ENCODE data around the gene LKAAEAR1.
A peak's percentile ranks its signal among the peaks of the same experiment; 100 is the strongest.
"Not testable (repeated sequence)": the region's sequence is repeated elsewhere in the genome, so short reads cannot be mapped to it uniquely, and the experiment has no call there.

Gene LKAAEAR1

GRCh38 chr20:64091340-64091739 is 7.1 kb upstream of the LKAAEAR1 start:
- no peak overlapping the region for H3K4me3 ChIP-seq (ENCODE audit: low read length)
- no peaks in the 10 kb centered on the region for H3K27me3 ChIP-seq (ENCODE audit: control insufficient read depth, insufficient read depth, low read length)
- no peak overlapping the region for H3K27ac ChIP-seq (ENCODE audit: low read length)
- no peaks in the 10 kb centered on the region for H3K4me1 ChIP-seq (ENCODE audit: control insufficient read depth, low read depth, low read length)
- H3K9ac ChIP-seq (ENCODE audit: low read length) = no peak overlapping the region
- H3K9me3 ChIP-seq (ENCODE audit: control insufficient read depth, low read depth, low read length) = no peaks in the 10 kb centered on the region
- no peaks in the 10 kb centered on the region for H3K36me3 ChIP-seq (ENCODE audit: control insufficient read depth, low read depth, low read length)

- H3K9me3 ChIP-seq (ENCODE audit: control insufficient read depth, low read depth, low read length) = no peaks in the 10 kb centered on the region
- no peaks in the 10 kb centered on the region for H3K4me1 ChIP-seq (ENCODE audit: control insufficient read depth, low read depth, low read length)
- no peak overlapping the region for H3K4me3 ChIP-seq (ENCODE audit: low read length)
- no peaks in the 10 kb centered on the region for H3K36me3 ChIP-seq (ENCODE audit: control insufficient read depth, low read depth, low read length)
- no peak overlapping the region for H3K27ac ChIP-seq (ENCODE audit: low read length)
- no peak overlapping the region for H3K9ac ChIP-seq (ENCODE audit: low read length)
- H3K27me3 ChIP-seq (ENCODE audit: control insufficient read depth, insufficient read depth, low read length) = peaks cover 10% of the 10 kb centered on the region
Measured at GRCh38 chr20:64090165-64090564, 6.0 kb upstream of the LKAAEAR1 start.

GRCh38 chr20:64088586-64088985 is 4.4 kb upstream of the LKAAEAR1 start:
- not testable (repeated sequence) for H3K27ac ChIP-seq (ENCODE audit: low read length); H3K4me1 ChIP-seq (ENCODE audit: control insufficient read depth, low read depth, low read length); H3K36me3 ChIP-seq (ENCODE audit: control insufficient read depth, low read depth, low read length); H3K9ac ChIP-seq (ENCODE audit: low read length); H3K9me3 ChIP-seq (ENCODE audit: control insufficient read depth, low read depth, low read length); H3K4me3 ChIP-seq (ENCODE audit: low read length)
- peaks cover 25% of the 10 kb centered on the region for H3K27me3 ChIP-seq (ENCODE audit: control insufficient read depth, insufficient read depth, low read length)

GRCh38 chr20:64087226-64087825 is 3.1 kb upstream of the LKAAEAR1 start:
- not testable (repeated sequence) for H3K4me1 ChIP-seq (ENCODE audit: control insufficient read depth, low read depth, low read length); H3K4me3 ChIP-seq (ENCODE audit: low read length); H3K36me3 ChIP-seq (ENCODE audit: control insufficient read depth, low read depth, low read length); H3K27ac ChIP-seq (ENCODE audit: low read length); H3K9ac ChIP-seq (ENCODE audit: low read length); H3K9me3 ChIP-seq (ENCODE audit: control insufficient read depth, low read depth, low read length)
- peaks cover 36% of the 10 kb centered on the region for H3K27me3 ChIP-seq (ENCODE audit: control insufficient read depth, insufficient read depth, low read length)

GRCh38 chr20:64086801-64087200 is 2.6 kb upstream of the LKAAEAR1 start:
- H3K27me3 ChIP-seq (ENCODE audit: control insufficient read depth, insufficient read depth, low read length) = peaks cover 41% of the 10 kb centered on the region
- no peak overlapping the region for H3K27ac ChIP-seq (ENCODE audit: low read length)
- no peak overlapping the region for H3K4me3 ChIP-seq (ENCODE audit: low read length)
- no peaks in the 10 kb centered on the region for H3K9me3 ChIP-seq (ENCODE audit: control insufficient read depth, low read depth, low read length)
- H3K4me1 ChIP-seq (ENCODE audit: control insufficient read depth, low read depth, low read length) = peaks cover 7% of the 10 kb centered on the region
- H3K9ac ChIP-seq (ENCODE audit: low read length) = no peak overlapping the region
- H3K36me3 ChIP-seq (ENCODE audit: control insufficient read depth, low read depth, low read length) = no peaks in the 10 kb centered on the region

GRCh38 chr20:64084685-64085152 is 521 bp upstream of the LKAAEAR1 start:
- H3K27ac ChIP-seq (ENCODE audit: low read length) = no peak overlapping the region
- no peaks in the 10 kb centered on the region for H3K36me3 ChIP-seq (ENCODE audit: control insufficient read depth, low read depth, low read length)
- H3K9me3 ChIP-seq (ENCODE audit: control insufficient read depth, low read depth, low read length) = no peaks in the 10 kb centered on the region
- peaks cover 60% of the 10 kb centered on the region for H3K27me3 ChIP-seq (ENCODE audit: control insufficient read depth, insufficient read depth, low read length)
- H3K4me3 ChIP-seq (ENCODE audit: low read length) = peak overlapping the region; percentile 51
- peaks cover 7% of the 10 kb centered on the region for H3K4me1 ChIP-seq (ENCODE audit: control insufficient read depth, low read depth, low read length)
- peak overlapping the region; percentile 39 for H3K9ac ChIP-seq (ENCODE audit: low read length)

- Histone ChIP-seq H3K27ac (ENCODE audit: low read length) (no peak overlapping the region), H3K4me1 (ENCODE audit: control insufficient read depth, low read depth, low read length) (peaks cover 13% of the 10 kb centered on the region), H3K9ac (ENCODE audit: low read length) (no peak overlapping the region)
Measured at GRCh38 chr20:64083378-64083803, 807 bp downstream of the LKAAEAR1 start.

GRCh38 chr20:64082820-64083377 is 1.3 kb downstream of the LKAAEAR1 start:
- Histone ChIP-seq H3K27me3 (ENCODE audit: control insufficient read depth, insufficient read depth, low read length) (peaks cover 60% of the 10 kb centered on the region), H3K4me3 (ENCODE audit: low read length) (peak overlapping the region; percentile 47), H3K36me3 (ENCODE audit: control insufficient read depth, low read depth, low read length) (no peaks in the 10 kb centered on the region), H3K27ac (ENCODE audit: low read length) (no peak overlapping the region), H3K9me3 (ENCODE audit: control insufficient read depth, low read depth, low read length) (no peaks in the 10 kb centered on the region), H3K4me1 (ENCODE audit: control insufficient read depth, low read depth, low read length) (peaks cover 13% of the 10 kb centered on the region), H3K9ac (ENCODE audit: low read length) (no peak overlapping the region)

More at GRCh38 chr20:64083378-64083803, 807 bp downstream of the LKAAEAR1 start:
- Histone ChIP-seq H3K4me3 (ENCODE audit: low read length) (peak overlapping the region; percentile 51), H3K9me3 (ENCODE audit: control insufficient read depth, low read depth, low read length) (no peaks in the 10 kb centered on the region), H3K36me3 (ENCODE audit: control insufficient read depth, low read depth, low read length) (no peaks in the 10 kb centered on the region), H3K27me3 (ENCODE audit: control insufficient read depth, insufficient read depth, low read length) (peaks cover 60% of the 10 kb centered on the region)

GRCh38 chr20:64082126-64082731 is 2.0 kb downstream of the LKAAEAR1 start:
- Histone ChIP-seq H3K36me3 (ENCODE audit: control insufficient read depth, low read depth, low read length) (no peaks in the 10 kb centered on the region), H3K4me1 (ENCODE audit: control insufficient read depth, low read depth, low read length) (peaks cover 13% of the 10 kb centered on the region), H3K9ac (ENCODE audit: low read length) (no peak overlapping the region), H3K9me3 (ENCODE audit: control insufficient read depth, low read depth, low read length) (no peaks in the 10 kb centered on the region), H3K27ac (ENCODE audit: low read length) (no peak overlapping the region), H3K27me3 (ENCODE audit: control insufficient read depth, insufficient read depth, low read length) (peaks cover 60% of the 10 kb centered on the region), H3K4me3 (ENCODE audit: low read length) (no peak overlapping the region)

GRCh38 chr20:64081624-64081964 is 2.6 kb downstream of the LKAAEAR1 start:
- no peaks in the 10 kb centered on the region for H3K9me3 ChIP-seq (ENCODE audit: control insufficient read depth, low read depth, low read length)
- peaks cover 13% of the 10 kb centered on the region for H3K4me1 ChIP-seq (ENCODE audit: control insufficient read depth, low read depth, low read length)
- H3K36me3 ChIP-seq (ENCODE audit: control insufficient read depth, low read depth, low read length) = no peaks in the 10 kb centered on the region
- H3K9ac ChIP-seq (ENCODE audit: low read length) = no peak overlapping the region
- H3K4me3 ChIP-seq (ENCODE audit: low read length) = no peak overlapping the region
- H3K27me3 ChIP-seq (ENCODE audit: control insufficient read depth, insufficient read depth, low read length) = peaks cover 60% of the 10 kb centered on the region
- H3K27ac ChIP-seq (ENCODE audit: low read length) = no peak overlapping the region

GRCh38 chr20:64080813-64081623 is 3.2 kb downstream of the LKAAEAR1 start:
- Histone ChIP-seq H3K4me3 (ENCODE audit: low read length) (no peak overlapping the region), H3K27me3 (ENCODE audit: control insufficient read depth, insufficient read depth, low read length) (peaks cover 58% of the 10 kb centered on the region), H3K36me3 (ENCODE audit: control insufficient read depth, low read depth, low read length) (no peaks in the 10 kb centered on the region), H3K9ac (ENCODE audit: low read length) (no peak overlapping the region), H3K27ac (ENCODE audit: low read length) (no peak overlapping the region), H3K4me1 (ENCODE audit: control insufficient read depth, low read depth, low read length) (peaks cover 13% of the 10 kb centered on the region), H3K9me3 (ENCODE audit: control insufficient read depth, low read depth, low read length) (no peaks in the 10 kb centered on the region)
